GM21423 (cell line): Measurements from ENCODE around the gene RBM4.
"Not testable (repeated sequence)": the region's sequence is repeated elsewhere in the genome, so short reads cannot be mapped to it uniquely, and the experiment has no call there.

ENCODE experiments used
- ATAC-seq: cut with Tn5 transposase; IDR thresholded peaks from one replicate; pipeline ENCODE4 v1.9.1; 2021; ENCODE audit warnings: mild to moderate bottlenecking, moderate library complexity; ENCODE audit not compliant: unreplicated experiment

Gene RBM4, protein sequence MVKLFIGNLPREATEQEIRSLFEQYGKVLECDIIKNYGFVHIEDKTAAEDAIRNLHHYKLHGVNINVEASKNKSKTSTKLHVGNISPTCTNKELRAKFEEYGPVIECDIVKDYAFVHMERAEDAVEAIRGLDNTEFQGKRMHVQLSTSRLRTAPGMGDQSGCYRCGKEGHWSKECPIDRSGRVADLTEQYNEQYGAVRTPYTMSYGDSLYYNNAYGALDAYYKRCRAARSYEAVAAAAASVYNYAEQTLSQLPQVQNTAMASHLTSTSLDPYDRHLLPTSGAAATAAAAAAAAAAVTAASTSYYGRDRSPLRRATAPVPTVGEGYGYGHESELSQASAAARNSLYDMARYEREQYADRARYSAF

DNA sequence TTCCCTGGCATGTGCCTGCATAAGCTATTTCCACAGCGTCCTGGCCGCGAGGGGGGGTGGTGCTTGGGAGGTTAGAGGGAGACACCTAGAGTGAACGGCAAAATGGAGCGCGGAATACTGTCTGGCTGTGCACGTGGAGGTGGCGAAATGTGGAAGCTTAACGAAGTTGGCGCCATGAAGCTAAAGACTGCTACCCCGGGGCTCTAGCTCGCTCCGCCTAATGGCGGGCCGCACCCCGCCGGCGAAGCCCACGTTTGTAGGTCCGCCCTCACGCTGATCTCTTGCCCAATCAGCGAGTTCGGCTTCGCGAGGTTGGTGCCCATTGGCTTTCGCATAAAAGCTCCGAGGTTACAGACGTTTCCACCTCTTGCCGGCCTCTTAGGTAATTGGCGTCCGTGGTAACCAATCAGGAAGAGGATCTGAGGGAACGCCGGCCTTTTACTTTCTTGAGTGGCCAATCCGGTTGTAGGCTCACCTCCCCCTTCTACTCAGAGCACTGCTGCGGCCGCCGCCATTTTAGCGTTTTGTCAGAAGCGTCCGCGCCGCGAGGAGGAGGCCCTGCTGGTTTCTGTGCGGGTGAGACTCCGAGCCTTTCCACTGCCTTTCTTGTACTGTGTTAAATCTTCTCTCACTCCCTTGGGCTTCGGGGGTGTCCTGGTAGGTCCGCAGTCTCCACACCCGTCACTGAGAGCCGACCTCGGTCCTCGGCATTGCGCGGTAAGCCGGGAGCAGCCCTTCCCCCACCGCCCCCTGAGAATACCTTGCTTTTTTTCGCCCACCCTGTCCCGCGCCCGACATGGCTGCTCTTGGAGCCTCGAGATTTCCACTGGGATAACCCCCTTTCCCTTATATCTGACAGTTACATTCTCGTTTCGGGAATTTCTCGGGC is at the start of gene RBM4:
TSS of gene RBM4 (plus strand) at position 527 of the 889 bp plus-strand sequence. CDS start 1,009 bp downstream, outside the sequence.
- ATAC-seq, result peak; percentile 94

DNA sequence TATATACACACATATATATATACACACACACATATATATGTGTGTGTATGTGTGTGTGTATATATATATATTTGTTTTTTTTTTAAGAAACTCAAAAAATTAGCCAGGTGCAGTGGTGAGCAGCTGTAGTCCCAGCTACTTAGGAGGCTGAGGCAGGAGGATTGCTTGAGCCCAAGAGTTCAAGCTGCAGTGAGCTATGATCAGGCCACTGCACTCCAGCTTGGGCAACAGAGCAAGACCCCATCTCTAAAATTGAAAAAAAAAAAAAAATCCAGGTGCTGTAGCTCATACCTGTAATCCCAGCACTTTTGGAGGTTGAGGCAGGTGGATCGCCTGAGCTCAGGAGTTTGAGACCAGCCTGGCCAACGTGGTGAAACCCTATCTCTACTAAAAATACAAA is 49.2 kb upstream of the RBM4 start:
- not testable (repeated sequence) for ATAC-seq

DNA sequence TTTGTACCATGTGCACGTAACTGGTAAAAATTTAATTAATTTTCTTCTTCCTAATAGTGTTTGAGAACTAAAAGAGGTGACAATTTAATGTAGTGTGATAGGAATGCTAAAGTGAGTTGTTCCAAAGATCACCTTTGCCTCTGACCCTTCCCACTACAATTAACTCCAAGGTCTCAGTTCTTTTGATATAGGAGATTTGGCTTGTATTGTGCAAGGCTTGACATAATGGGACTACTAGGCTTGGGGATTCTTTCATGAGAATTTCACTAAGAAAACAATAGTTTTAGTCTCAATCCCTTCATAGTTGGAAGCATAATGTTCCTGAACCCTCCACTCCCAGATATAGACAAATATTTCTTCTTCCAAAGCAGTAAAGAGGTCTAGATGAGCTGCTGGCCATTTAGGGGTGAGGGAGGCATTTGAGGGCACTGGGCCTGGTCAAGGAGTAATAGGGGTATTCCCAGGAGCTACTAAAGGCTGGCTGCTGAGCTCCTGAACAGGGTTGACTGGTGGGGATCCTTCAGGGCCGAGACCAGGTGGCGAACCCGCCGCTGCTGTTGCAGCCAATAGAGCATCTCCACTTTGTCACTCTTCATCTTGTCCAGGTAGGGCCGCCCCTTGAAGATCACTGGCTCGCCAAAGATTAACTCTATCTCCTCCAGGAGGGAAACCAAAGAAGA is 48.4 kb upstream of the RBM4 start:
- no peak for ATAC-seq

DNA sequence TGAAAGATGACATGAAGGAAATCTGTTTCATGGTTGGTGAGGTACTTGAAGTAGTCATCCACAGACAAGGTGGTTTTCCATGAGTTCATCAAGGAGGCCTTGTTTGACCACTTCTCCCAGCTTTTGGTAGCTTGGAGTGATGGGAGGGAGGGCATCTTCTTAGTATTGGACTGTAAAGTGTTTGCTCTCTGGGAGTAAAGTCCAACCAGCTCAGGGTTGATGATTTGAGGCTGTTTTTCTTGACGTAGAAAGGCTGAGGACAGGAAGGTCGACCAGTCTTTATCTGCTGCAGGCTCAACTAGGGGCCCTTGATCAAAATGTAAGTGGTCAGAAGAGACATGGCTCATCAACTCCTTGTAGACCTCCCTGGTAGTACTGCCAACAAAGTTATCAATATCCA is 47.3 kb upstream of the RBM4 start:
- no peak for ATAC-seq

DNA sequence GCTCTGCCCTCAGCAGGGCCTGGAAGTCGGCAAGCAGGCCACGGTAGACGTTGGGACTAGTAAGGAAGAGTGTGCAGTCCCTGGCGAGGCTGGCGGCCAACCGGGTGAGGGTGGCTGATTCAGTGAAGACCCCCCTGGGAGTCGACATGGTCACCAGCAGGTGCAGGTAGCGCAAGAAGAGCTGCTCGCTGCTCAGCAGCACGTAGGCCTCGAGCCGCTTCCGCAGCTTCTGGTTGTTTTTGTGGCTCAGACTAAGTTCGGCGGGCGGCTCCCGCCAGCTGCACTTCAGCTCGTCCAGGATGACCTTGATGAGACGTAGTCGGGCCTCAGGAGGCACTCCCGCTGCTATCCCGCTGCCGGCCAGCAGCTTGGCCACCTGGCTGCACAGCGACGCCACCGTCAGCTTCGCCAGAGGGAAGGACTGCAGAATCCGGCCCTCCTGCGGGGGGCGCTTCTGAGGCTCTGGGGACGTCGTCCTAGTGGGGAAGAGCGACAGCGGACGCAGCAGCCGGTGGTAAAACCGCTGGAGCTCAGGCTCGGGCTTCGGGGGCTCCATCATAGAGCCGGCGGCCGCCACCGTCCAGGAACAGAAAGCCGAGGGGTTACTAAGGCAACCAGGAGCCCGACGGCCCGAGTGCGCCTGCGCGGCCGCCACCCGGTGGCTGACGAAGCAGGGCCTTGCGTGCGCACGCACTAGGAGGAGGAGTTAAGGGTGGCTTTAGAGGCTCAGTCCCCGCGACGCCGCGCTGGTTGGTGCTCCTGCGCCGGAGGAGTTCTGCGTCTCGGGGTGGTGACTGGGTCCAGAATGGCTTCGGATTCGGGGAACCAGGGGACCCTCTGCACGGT is 45.8 kb upstream of the RBM4 start, which contains the start of the genes CCDC87 and CCS:
TSS of gene CCDC87 (minus strand) at position 607 of the 846 bp plus-strand sequence. CDS start at position 559, 48 bp downstream.
TSS of gene CCS (plus strand) at position 729 of the 846 bp plus-strand sequence. CDS start at position 806, 77 bp downstream.
- peak; percentile 82 for ATAC-seq

DNA sequence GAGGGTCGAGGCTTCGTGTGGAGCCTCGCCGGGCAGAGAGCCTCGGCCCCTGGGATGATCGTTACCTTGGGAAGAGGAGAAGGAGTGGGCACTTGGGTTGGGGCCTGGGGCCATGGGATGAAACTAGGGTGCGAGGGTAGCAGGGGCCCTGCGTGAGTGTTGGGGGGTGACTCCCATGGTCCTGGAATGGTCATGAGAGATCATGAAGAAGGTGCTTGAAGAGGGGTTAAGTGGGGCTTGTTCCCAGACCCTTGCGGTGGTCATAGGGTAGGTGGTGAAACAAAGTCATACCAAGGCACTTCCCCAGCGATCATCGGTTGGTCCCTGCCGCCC is 45.2 kb upstream of the RBM4 start:
- ATAC-seq, result no peak

DNA sequence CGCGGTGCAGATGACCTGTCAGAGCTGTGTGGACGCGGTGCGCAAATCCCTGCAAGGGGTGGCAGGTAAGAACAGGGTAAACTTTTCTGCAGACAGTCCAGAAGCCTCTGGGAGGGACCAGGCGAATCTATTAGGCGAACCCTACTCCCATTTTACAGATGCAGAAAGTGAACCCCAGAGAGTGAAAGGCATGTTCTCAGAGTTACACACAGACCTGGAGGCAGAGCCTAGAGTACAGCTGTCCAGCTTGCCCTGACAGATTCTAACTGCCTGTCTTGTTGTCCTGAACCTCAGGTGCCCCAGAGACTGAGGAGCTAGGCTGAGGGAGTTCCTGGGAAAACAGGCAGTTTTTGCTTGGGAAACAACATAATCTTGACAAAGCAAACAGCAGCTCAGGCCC is 44.9 kb upstream of the RBM4 start:
- no peak for ATAC-seq

DNA sequence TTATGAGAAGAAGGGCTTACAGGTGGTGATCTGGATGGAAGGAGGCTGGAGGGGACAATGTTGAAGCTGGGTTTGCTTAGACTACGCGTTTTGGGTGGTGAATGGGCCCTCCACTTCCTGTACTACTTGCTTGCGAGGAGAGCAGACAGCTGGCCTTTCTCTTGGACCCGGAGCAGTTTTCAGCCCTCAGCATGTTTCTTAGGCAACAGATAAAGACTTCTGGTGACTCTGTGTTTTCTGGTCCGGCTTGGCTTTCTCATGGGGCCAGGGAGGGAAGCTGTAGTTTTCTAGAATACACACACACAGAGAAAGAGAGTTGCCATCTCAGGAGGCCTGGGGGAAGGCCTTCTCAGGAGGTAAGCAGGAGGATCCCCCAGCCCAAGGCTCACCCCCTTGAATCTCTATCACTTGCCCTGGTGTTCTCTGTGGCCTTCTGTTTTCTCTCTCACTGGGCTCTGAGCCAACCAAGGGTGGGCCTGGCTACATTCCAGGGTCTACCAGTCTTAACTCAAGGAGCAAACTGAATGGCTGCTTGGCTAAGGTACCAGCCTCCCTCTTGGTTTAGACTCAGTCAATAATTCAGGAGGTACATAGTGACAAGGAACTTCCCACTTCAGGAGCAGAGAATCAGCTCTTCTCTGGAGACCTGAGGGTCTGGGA is 43.1 kb upstream of the RBM4 start:
- ATAC-seq, result no peak

DNA sequence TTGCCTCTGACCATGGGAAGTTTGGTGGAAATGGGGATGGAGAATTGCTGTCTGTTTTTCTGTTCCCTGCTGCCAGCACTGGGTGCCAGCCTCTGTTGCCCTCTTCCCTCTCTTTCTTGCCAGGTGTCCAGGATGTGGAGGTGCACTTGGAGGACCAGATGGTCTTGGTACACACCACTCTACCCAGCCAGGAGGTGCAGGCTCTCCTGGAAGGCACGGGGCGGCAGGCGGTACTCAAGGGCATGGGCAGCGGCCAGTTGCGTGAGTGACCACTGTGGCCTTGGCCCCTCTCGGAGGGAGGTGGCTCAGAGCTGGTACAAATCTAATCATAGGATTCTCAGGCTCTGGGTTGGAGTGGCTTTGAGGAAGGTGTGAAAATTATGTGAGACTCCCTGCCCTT is 39.5 kb upstream of the RBM4 start:
- no peak for ATAC-seq

DNA sequence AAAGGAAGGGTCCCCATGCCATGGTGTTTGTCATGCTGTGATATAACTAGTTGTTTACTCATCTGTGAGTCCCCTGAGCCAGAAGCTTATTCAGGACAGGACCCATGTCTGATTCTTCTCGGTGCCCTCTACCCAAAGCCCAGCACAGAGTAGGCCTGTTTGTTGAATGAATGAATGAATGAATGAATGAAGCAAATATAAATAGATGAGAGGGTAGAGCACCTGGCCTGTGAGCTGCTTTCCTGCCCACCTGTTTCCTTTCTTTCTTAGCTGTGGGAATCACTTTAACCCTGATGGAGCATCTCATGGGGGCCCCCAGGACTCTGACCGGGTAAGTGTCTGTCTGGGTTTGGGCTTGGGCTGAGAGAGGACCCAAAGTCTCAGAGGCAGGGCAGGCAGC is 38.3 kb upstream of the RBM4 start:
- no peak for ATAC-seq

DNA sequence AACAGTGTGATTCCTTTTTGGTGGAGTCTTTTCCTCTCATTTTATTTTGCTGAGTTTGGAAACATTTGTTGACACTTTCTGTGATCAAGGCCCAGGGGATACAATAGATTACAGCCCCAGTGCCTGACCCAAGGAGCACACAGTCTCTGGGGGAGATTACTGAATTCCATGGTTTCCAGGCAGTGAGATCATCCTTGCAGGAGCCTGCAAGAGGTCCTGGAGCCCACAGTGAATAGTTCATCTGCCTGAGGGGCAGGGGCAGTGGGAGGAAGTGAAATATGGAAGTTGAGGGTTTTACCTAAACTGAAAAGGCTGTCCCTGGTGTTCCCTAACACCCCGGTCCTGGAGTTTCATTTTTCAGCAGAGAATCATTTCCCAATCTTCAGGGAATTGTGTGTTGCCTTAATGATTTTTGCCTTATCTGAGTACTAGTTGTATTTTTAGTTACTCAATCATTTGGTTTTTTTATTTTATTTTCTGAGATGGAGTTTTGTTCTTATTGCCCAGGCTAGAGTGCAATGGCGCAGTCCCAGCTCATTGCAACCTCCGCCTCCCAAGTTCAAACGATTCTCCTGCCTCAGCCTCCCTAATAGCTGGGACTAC is 37.8 kb upstream of the RBM4 start:
- no peak for ATAC-seq

DNA sequence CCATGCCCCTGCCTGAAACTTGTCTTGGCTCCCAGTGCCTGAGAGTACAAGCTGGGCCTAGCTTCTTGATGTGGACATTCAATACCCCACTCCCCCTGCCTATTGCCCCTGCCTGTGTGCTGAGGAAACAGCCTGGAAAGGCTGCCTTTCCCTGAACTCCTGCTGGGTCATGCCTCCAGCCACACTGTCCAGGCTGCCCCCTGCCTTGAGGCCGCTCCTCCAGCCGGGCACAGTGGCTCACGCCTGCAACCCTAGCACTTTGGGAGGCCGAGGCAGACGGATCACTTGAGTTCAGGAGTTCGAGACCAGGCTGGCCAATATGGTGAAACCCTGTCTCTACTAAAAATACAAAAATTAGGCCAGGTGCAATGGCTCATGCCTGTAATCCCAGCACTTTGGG is 35.4 kb upstream of the RBM4 start:
- ATAC-seq, result no peak

DNA sequence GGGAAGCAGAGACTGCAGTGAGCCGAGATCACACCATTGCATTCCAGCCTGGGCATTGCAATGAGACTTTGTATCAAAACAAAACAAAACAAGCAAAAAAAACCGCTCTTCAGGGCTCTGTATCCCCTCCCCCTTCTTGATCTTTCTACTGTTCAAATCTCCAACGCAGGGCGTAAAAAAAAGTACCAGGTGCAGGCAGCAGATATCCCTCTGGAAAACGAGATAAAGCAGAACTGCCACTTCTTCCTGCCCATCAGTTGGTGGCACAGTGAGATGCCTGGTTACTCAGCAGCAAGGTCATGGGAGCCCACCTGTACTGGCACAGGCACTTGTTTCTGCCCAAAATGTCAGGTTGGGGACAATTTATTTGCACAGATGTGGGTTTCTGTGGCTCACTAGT is 34.3 kb upstream of the RBM4 start:
- ATAC-seq, result no peak

DNA sequence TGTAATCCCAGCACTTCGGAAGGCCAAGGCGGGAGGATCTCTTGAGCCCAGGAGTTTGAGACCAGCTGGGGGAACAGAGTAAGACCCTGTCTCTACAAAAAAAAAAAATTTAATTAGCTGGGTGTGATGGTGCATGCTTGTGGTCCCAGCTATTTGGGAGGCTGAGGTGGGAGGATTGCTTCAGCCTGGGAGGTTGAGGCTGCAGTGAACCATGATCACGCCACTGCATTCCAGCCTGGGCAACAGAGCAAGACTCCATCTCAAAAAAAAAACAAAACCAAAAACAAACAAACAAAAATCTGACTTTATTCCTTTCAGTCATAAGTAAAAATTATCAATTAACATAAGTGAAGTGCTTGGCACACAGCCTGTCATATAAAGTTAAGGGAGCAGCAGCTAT is 31.9 kb upstream of the RBM4 start:
- not testable (repeated sequence) for ATAC-seq

DNA sequence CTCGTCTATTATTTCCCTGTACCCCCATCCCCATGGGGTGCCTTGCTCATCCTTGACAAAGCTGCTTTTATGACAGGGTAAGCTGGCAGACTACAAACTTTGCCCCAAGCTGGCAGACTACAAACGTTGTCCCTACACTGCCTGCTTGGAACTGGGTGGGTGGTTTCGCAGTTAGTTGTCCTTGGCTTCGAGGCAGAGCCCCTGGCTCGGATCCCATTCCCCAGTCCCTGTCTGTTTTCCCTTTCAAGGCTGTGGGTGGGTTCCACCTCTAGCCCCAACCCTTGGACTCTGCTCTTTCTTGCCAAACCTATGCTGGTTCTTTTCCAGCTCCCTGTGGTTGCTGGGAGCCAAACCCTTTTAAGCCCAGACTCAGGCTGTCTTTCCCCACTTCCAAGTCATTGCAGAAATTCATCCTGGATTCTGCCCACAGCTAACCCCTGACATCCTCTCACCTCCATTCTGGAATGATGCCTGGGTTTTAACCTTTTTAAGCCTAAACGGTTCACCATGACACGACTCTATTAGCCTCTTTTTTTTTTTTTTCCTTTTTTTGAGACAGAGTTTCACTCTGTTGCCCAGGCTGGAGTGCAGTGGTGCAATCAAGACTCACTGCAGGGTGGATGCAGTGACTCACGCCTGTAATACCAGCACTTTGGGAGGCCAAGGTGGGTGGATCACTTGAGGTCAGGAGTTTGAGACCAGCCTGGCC is 31.2 kb upstream of the RBM4 start:
- no peak for ATAC-seq

DNA sequence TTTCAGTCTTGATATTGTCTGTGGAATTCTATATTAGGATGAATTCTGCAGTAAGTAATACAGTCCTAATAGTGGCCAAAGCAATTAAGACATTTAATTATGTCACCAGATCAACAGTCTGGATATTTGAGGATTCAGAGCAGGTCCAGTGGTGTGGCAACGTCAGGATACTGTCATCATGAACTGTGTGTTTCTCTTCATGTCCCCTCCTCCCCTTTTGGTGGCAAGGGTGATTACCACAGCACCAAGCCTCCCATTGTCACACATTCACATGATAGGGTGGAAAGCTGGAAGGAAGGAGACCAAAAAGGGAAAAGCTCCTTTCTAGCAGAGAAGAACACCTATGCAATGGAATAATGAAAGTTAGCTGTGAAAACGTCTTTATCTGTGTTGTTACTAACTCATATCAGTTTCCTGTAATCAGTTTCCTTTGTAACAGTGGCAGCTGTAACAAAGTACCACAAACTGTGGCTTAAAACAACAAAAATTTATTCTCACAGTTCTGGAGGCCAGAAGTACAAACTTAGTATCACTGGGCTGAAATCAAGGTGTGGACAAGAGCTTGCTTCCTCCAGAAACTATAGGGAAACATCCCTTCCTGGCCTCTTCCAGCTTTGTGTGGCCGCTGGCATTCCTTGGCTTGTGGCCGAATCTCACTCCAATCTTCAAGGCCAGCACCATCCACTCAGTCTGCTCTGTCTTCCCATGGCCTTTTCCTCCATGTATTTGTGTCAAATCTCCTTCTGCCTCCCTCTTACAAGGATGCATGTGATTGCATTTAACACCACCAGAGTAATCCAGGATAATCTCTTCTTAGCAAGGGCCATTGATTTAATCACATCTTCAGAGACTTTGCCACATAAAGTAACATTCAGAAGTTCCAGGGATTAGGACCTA is 28.5 kb upstream of the RBM4 start:
- ATAC-seq, result no peak

DNA sequence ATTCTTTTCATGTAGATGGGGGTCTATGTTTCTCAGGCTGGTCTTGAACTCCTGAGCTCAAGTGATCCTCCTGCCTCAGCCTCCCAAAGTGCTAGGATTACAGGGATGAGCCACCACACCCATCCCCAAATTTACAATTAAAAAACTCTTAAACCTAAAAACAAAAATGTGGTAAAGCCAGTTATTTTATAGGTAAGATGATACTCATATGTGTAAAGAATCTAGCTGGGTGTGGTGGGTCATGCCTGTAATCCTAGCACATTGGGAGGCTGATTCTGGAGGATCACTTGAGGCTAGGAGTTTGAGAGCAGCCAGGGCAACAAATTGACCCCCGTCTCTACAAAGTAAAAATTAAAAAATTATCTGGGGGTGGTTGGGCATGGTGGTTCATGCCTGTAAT is 26.0 kb upstream of the RBM4 start:
- no peak for ATAC-seq

DNA sequence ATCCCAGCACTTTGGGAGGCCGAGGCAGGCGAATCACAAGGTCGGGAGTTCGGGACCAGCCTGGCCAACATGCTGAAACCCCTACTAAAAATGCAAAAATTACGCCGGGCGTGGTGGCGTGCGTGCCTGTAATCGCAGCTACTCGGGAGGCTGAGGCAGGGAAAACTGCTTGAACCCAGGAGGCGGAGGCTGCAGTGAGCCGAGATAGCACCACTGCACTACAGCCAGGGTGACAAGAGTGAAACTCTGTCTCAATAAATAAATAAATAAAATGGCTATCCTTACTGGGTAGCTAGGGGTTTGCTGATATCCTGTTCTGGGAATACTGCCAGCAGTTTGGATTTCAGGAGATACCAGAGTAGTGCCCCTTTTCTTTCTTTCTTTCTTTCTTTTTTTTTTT is 24.4 kb upstream of the RBM4 start:
- no peak for ATAC-seq
